ENCODE results near the gene SETD1A.

The SETD1A gene

GRCh38 chr16:30992276-30992780 lies 34.8 kb downstream of the SETD1A start:
- Histone ChIP-seq H3K27me3 (ENCODE audit: control insufficient read depth in 1 of 2, insufficient read depth in 2 of 2, low read length in 2 of 2) (peaks cover 0 to 2% of the 10 kb centered on the region in 2 donors), H3K9ac (ENCODE audit: low read length in 2 of 2) (no peak overlapping the region), H3K36me3 (ENCODE audit: control insufficient read depth in 2 of 2, insufficient read depth in 2 of 2, low read length in 2 of 2) (no peaks in the 10 kb centered on the region), H3K27ac (ENCODE audit: low read length) (no peak overlapping the region), H3K4me1 (ENCODE audit: control insufficient read depth, insufficient read depth, low read length) (peaks cover 11% of the 10 kb centered on the region), H3K9me3 (ENCODE audit: control insufficient read depth in 2 of 2, low read length in 2 of 2) (no peaks in the 10 kb centered on the region), H3K4me3 (ENCODE audit: low read length in 2 of 2) (no peak overlapping the region)

GRCh38 chr16:30992931-30993816 lies 35.6 kb downstream of the SETD1A start:
- Histone ChIP-seq H3K9ac (ENCODE audit: low read length in 2 of 2) (no peak overlapping the region), H3K36me3 (ENCODE audit: control insufficient read depth in 2 of 2, insufficient read depth in 2 of 2, low read length in 2 of 2) (no peaks in the 10 kb centered on the region), H3K27ac (ENCODE audit: low read length) (no peak overlapping the region), H3K4me1 (ENCODE audit: control insufficient read depth, insufficient read depth, low read length) (peaks cover 17% of the 10 kb centered on the region), H3K9me3 (ENCODE audit: control insufficient read depth in 2 of 2, low read length in 2 of 2) (no peaks in the 10 kb centered on the region), H3K4me3 (ENCODE audit: low read length in 2 of 2) (no peak overlapping the region), H3K27me3 (ENCODE audit: control insufficient read depth in 1 of 2, insufficient read depth in 2 of 2, low read length in 2 of 2) (peaks cover 0 to 2% of the 10 kb centered on the region in 2 donors)

- Histone ChIP-seq H3K9me3 (ENCODE audit: control insufficient read depth in 2 of 2, low read length in 2 of 2) (no peaks in the 10 kb centered on the region), H3K36me3 (ENCODE audit: control insufficient read depth in 2 of 2, insufficient read depth in 2 of 2, low read length in 2 of 2) (no peaks in the 10 kb centered on the region), H3K4me3 (ENCODE audit: low read length in 2 of 2) (peak overlapping the region; percentile 81 to 84), H3K4me1 (ENCODE audit: control insufficient read depth, insufficient read depth, low read length) (peaks cover 21% of the 10 kb centered on the region), H3K9ac (ENCODE audit: low read length in 2 of 2) (peak overlapping the region in 1 of 2 donors; percentile 80), H3K27ac (ENCODE audit: low read length) (no peak overlapping the region), H3K27me3 (ENCODE audit: control insufficient read depth in 1 of 2, insufficient read depth in 2 of 2, low read length in 2 of 2) (no peaks in the 10 kb centered on the region)
Observed at GRCh38 chr16:30995927-30996323, 38.4 kb downstream of the SETD1A start.

- H3K4me1 ChIP-seq (ENCODE audit: control insufficient read depth, insufficient read depth, low read length): peaks cover 21% of the 10 kb centered on the region
- H3K36me3 ChIP-seq (ENCODE audit: control insufficient read depth in 2 of 2, insufficient read depth in 2 of 2, low read length in 2 of 2): no peaks in the 10 kb centered on the region
- peak overlapping the region; percentile 41 for H3K27ac ChIP-seq (ENCODE audit: low read length)
- peak overlapping the region; percentile 81 to 84 for H3K4me3 ChIP-seq (ENCODE audit: low read length in 2 of 2)
- H3K9me3 ChIP-seq (ENCODE audit: control insufficient read depth in 2 of 2, low read length in 2 of 2): no peaks in the 10 kb centered on the region
- peak overlapping the region; percentile 73 to 80 for H3K9ac ChIP-seq (ENCODE audit: low read length in 2 of 2)
- H3K27me3 ChIP-seq (ENCODE audit: control insufficient read depth in 1 of 2, insufficient read depth in 2 of 2, low read length in 2 of 2): no peaks in the 10 kb centered on the region
Observed at GRCh38 chr16:30996324-30996984, 38.9 kb downstream of the SETD1A start.

GRCh38 chr16:30996985-30997724 lies 39.6 kb downstream of the SETD1A start:
- Histone ChIP-seq H3K9ac (ENCODE audit: low read length in 2 of 2) (peak overlapping the region; percentile 73 to 80), H3K27ac (ENCODE audit: low read length) (peak overlapping the region; percentile 41), H3K27me3 (ENCODE audit: control insufficient read depth in 1 of 2, insufficient read depth in 2 of 2, low read length in 2 of 2) (no peaks in the 10 kb centered on the region), H3K4me1 (ENCODE audit: control insufficient read depth, insufficient read depth, low read length) (peaks cover 21% of the 10 kb centered on the region), H3K9me3 (ENCODE audit: control insufficient read depth in 2 of 2, low read length in 2 of 2) (no peaks in the 10 kb centered on the region), H3K4me3 (ENCODE audit: low read length in 2 of 2) (peak overlapping the region; percentile 81 to 84), H3K36me3 (ENCODE audit: control insufficient read depth in 2 of 2, insufficient read depth in 2 of 2, low read length in 2 of 2) (no peaks in the 10 kb centered on the region)

- Histone ChIP-seq H3K4me1 (ENCODE audit: control insufficient read depth, insufficient read depth, low read length) (peaks cover 23% of the 10 kb centered on the region), H3K4me3 (ENCODE audit: low read length in 2 of 2) (peak overlapping the region; percentile 81 to 84), H3K9me3 (ENCODE audit: control insufficient read depth in 2 of 2, low read length in 2 of 2) (no peaks in the 10 kb centered on the region), H3K27ac (ENCODE audit: low read length) (no peak overlapping the region), H3K27me3 (ENCODE audit: control insufficient read depth in 1 of 2, insufficient read depth in 2 of 2, low read length in 2 of 2) (no peaks in the 10 kb centered on the region), H3K36me3 (ENCODE audit: control insufficient read depth in 2 of 2, insufficient read depth in 2 of 2, low read length in 2 of 2) (no peaks in the 10 kb centered on the region), H3K9ac (ENCODE audit: low read length in 2 of 2) (peak overlapping the region; percentile 42 to 60)
Observed at GRCh38 chr16:30997725-30998711, 40.5 kb downstream of the SETD1A start.

GRCh38 chr16:30998852-30999761 lies 41.6 kb downstream of the SETD1A start:
- H3K27me3 ChIP-seq (ENCODE audit: control insufficient read depth in 1 of 2, insufficient read depth in 2 of 2, low read length in 2 of 2): no peaks in the 10 kb centered on the region
- no peaks in the 10 kb centered on the region for H3K36me3 ChIP-seq (ENCODE audit: control insufficient read depth in 2 of 2, insufficient read depth in 2 of 2, low read length in 2 of 2)
- H3K9me3 ChIP-seq (ENCODE audit: control insufficient read depth in 2 of 2, low read length in 2 of 2): no peaks in the 10 kb centered on the region
- H3K27ac ChIP-seq (ENCODE audit: low read length): no peak overlapping the region
- H3K4me1 ChIP-seq (ENCODE audit: control insufficient read depth, insufficient read depth, low read length): peaks cover 23% of the 10 kb centered on the region
- no peak overlapping the region for H3K9ac ChIP-seq (ENCODE audit: low read length in 2 of 2)
- H3K4me3 ChIP-seq (ENCODE audit: low read length in 2 of 2): no peak overlapping the region

GRCh38 chr16:31000671-31001382 lies 43.3 kb downstream of the SETD1A start:
- Histone ChIP-seq H3K27me3 (ENCODE audit: control insufficient read depth in 1 of 2, insufficient read depth in 2 of 2, low read length in 2 of 2) (no peaks in the 10 kb centered on the region), H3K4me1 (ENCODE audit: control insufficient read depth, insufficient read depth, low read length) (peaks cover 23% of the 10 kb centered on the region), H3K36me3 (ENCODE audit: control insufficient read depth in 2 of 2, insufficient read depth in 2 of 2, low read length in 2 of 2) (no peaks in the 10 kb centered on the region), H3K4me3 (ENCODE audit: low read length in 2 of 2) (no peak overlapping the region), H3K27ac (ENCODE audit: low read length) (no peak overlapping the region), H3K9ac (ENCODE audit: low read length in 2 of 2) (no peak overlapping the region), H3K9me3 (ENCODE audit: control insufficient read depth in 2 of 2, low read length in 2 of 2) (no peaks in the 10 kb centered on the region)

Data from stomach smooth muscle (tissue), 2 donors.